Thoracic aorta (tissue), 2 donors: ENCODE results near the gene BRWD1. TPM values are rescaled to one million over a fixed set of nuclear protein-coding genes. Genes with fewer than 3 reads are reported as not detected.

Experiments used
- total RNA-seq, 2 donors: library from RNA; depleted of rRNA; stranded (reverse); fragments of >200 nt; gene quantifications; one replicate each; pipeline versions ENCODE4 v1.1.0 to v1.2.3, GENCODE V29; 2016

Gene BRWD1
- total RNA-seq, 2 donors from 2014 or later: 56.0 to 81.6 TPM

Other genes starting within 250 kb of the BRWD1 start
- gene PSMG1, start 130.2 kb downstream of the BRWD1 start, total RNA-seq: 10 to 100 TPM; 14.8 to 17.6 TPM
- 10 to 100 TPM; 32.0 to 65.2 TPM for gene HMGN1, start 35.5 kb upstream of the BRWD1 start, total RNA-seq
- 1 to 10 TPM; 1.2 to 3.2 TPM for gene LCA5L, start 132.1 kb upstream of the BRWD1 start, total RNA-seq
- 10 to 100 TPM; 14.6 to 24.9 TPM for gene SH3BGR, start 138.3 kb upstream of the BRWD1 start, total RNA-seq